Measurements from ENCODE around the gene MCTS1.
"Not testable (repeated sequence)": the region's sequence is repeated elsewhere in the genome, so short reads cannot be mapped to it uniquely, and the experiment has no call there.

MCTS1 gene

DNA sequence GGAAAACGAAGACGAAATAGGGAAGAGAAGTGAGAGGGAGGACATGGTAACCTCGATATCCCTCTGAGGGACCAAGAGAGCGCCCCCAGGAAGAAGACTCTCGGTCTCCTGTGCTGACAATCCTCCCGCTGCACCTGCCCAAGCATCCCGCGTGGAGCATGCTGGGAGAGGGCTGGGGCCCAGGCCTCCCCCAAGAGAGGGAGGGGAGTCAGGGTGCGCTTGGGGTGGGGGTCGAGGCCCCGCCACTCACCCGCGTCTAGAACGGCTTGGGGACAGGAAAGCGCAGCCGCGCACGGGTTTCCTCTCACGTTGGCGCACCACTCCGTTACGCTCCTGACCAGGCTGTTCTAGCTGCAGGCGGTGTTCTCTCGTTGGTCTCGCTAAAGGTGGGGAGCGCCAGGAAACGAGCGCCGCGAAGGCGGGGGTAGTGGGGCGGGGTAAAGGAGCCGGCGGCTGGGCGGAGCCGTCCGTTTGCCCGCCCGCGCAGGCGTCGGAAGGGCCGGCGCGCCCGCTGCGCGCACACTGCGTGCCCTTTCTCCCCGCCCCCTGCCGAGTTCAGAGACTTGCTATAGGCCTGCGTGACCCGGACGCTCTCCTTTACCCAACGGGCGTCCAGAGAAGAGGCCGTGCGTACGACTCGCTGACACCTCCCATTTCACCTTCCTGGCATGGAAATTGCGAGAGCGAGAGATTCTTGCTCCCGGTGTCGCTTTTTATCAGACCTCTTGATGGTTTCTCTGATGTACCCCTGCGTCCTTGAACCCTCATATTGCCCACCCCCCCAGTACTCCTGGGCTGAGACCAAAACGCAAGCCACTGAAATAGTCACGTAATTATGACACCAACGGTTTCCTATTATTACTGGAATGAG lies 26.0 kb downstream of the MCTS1 start, which contains the start of gene C1GALT1C1:
TSS of gene C1GALT1C1 (minus strand) at position 388 of the 871 bp plus-strand sequence. CDS start 2,888 bp downstream, outside the sequence.
- peak; percentile 72 to 81 for DNase-seq

GRCh38 chrX:120638619-120639018 lies 34.7 kb downstream of the MCTS1 start:
- DNase-seq = no peak

- DNase-seq = no peak
These were observed 39.0 kb downstream of the MCTS1 start for GRCh38 chrX:120642871-120643270.

DNA sequence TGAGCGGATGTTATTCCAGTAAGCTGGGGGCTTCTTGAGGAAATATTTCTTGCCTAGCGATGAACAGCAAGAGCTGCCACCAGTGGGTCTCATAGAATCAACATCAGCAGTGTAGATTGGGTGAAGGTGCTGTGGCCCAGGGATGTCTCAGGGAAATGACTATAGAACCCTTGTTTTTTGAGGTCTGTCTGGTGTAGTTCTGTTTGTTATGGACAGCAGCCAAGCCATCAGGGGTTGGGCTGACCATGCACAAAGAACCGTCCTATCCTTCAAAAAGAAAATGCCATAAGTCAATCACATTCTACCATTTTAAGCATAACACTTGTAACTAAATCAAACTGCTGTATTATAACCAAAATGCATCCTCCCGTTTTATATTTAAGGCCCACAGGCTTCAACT lies 43.2 kb downstream of the MCTS1 start:
- DNase-seq = no peak

GRCh38 chrX:120652256-120652655 lies 48.4 kb downstream of the MCTS1 start:
- DNase-seq = not testable (repeated sequence)

- no peak for DNase-seq
These were observed 49.1 kb downstream of the MCTS1 start for GRCh38 chrX:120653000-120653399.

GRCh38 chrX:120660637-120661036 lies 56.7 kb downstream of the MCTS1 start:
- no peak for DNase-seq

Data from hippocampal formation (tissue), 2 donors.